Ovary (tissue), 9 donors: ENCODE data around the gene FSTL1. TPM values are rescaled to one million over a fixed set of nuclear protein-coding genes. Genes with fewer than 3 reads are reported as not detected.

ENCODE experiments used
- DNase-seq, 5 donors: peaks; one replicate each; pipeline ENCODE4 v3.0.0-alpha.2; 2019 to 2020
- H3K27ac ChIP-seq, 2 donors: fragments of 200-600 bp; one replicate each; pipeline versions ENCODE4 v1.5.1 to v1.8.0; 2019 to 2022
- H3K27me3 ChIP-seq: fragments of 200-600 bp; one replicate; pipeline ENCODE4 v1.8.0; 2022
- H3K36me3 ChIP-seq: fragments of 200-600 bp; sonication (generic); one replicate; pipeline ENCODE4 v1.5.1; 2019
- H3K4me1 ChIP-seq: one replicate; pipeline ENCODE4 v1.8.1; 2013; ENCODE audit warnings: mild to moderate bottlenecking, moderate library complexity; ENCODE audit not compliant: insufficient read depth
- H3K4me3 ChIP-seq: fragments of 200-600 bp; sonication (generic); one replicate; pipeline ENCODE4 v1.5.1; 2017
- H3K9me3 ChIP-seq, 2 donors: fragments of 200-600 bp in 1 of 2; sonication (generic) in 1 of 2; one replicate each; pipeline versions ENCODE4 v1.5.1 to v1.8.1; 2013 to 2019; ENCODE audit warnings: mild to moderate bottlenecking in 1 of 2, moderate library complexity in 1 of 2
- CTCF ChIP-seq, 3 donors: fragments of 450-650 bp in 2 of 3; fragments of 200-600 bp in 1 of 3; IDR thresholded peaks; one replicate each; pipeline versions ENCODE4 v1.5.1 to v1.8.0; 2016 to 2022; ENCODE audit warnings: antibody characterized with exemption in 3 of 3, mild to moderate bottlenecking in 1 of 3
- EP300 ChIP-seq: sonication (generic); formaldehyde crosslinking; IDR thresholded peaks from one replicate; pipeline ENCODE4 v1.6.1; 2017; ENCODE audit warnings: antibody characterized with exemption
- POLR2A ChIP-seq: fragments of 450-650 bp; IDR thresholded peaks from one replicate; pipeline ENCODE4 v1.6.1; 2017; ENCODE audit warnings: antibody characterized with exemption, mild to moderate bottlenecking, moderate library complexity
- WGBS, 3 donors: extraction: QIAGEN DNeasy Blood & Tissue Kit in 1 of 3; methylation state at CpG; one replicate each; pipeline versions ENCODE4 v1.1.5 to v1.1.7; 2013 to 2017; 5-methylcytosine and 5-hydroxymethylcytosine counted together
- intact Hi-C, 4 donors: fragments of 100-400 bp; cut with DNase I; formaldehyde crosslinking; loops; one replicate each; pipeline versions ENCODE4 v1.11.0 to v1.15.1; 2022 to 2023
- polyA plus RNA-seq, 2 donors: library from polyadenylated mRNA; stranded (reverse); fragments of 200-250 nt in 1 of 2; fragments of 350-450 nt in 1 of 2; fragmentation: Illumina TruSeq in 1 of 2; extraction: RNeasy Lipid Tissue Mini Kit (QIAGEN cat#74804) in 1 of 2; gene quantifications; one replicate each; pipeline ENCODE4 v1.2.3, GENCODE V29; 2013 to 2014
- total RNA-seq, 7 donors: library from RNA; depleted of rRNA in 2 of 7; stranded (reverse); fragments of >200 nt in 2 of 7; fragmentation: NEBNext Ultra II Directional in 3 of 7; extraction: Animal tissue kit (Norgen Biotek cat#: 25700) in 3 of 7; gene quantifications; one replicate each; pipeline versions ENCODE4 v1.1.0 to v1.2.4, GENCODE V29; 2016 to 2023
- donor health status: DM: no; HTN: no; CAD: no; lungs with moderate emphysema.
- donor health status: DM: no; HTN: no; CAD: no.
- donor health status: Bipolar disorder and iron deficiency.
- donor health status: DM: yes; HTN: yes; CAD: no.
- donor health status: DM: no; HTN: no; CAD: no.
- donor health status: DM: yes; HTN: yes; CAD: no.

FSTL1 gene
- total and polyA plus RNA-seq, 9 donors: 98.0 to 357 (median 204) TPM

DNA sequence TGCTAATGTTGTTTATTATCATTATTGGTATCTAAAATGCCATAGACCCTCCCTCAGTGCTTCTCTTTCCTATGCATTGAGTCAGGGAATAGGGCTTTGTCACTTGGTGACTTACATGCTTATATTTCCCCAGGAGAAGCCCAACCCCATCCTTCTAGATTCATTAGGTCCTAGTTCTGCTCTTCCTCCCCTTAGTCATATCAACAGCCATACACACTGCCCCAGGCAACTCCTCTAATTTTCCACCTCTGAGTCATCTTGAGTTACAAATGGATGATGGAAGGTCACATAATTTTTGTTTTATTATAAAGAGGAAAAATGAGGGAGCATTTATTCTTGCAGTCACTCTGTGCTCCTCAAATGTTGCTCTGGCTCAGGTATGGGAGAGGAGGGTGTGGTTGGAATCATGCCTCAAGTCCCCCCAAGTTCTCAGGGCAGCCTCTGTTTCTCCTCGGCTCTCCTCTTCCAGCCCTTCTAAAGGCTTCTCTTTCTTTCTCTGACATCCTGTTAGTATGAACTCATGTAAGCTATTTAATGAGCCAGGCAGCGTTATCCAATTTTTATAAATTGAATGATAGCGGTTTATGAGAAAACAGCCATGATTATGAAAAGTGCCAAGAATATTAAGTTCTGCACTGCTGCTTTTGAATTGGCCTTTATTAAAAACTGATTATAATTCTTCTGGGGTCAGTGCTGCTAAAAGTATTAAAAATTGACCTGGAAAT, 45.6 kb upstream of the FSTL1 start:
- Histone ChIP-seq H3K36me3 (no peaks in the 10 kb centered on the region), H3K27me3 (no peaks in the 10 kb centered on the region), H3K4me3 (no peak overlapping the region), H3K4me1 (no peaks in the 10 kb centered on the region), H3K27ac (no peak overlapping the region), H3K9me3 (no peaks in the 10 kb centered on the region)
- TF ChIP-seq EP300 (no peak), POLR2A (no peak), CTCF (IDR thresholded peaks at IDR 0.05) (no peak)
- WGBS, 3 donors: 81 to 93% (median 90%) methylated on average over 3 of the region's 3 CpGs
- intact Hi-C loops: no loop called here
- DNase-seq: no peak

DNA sequence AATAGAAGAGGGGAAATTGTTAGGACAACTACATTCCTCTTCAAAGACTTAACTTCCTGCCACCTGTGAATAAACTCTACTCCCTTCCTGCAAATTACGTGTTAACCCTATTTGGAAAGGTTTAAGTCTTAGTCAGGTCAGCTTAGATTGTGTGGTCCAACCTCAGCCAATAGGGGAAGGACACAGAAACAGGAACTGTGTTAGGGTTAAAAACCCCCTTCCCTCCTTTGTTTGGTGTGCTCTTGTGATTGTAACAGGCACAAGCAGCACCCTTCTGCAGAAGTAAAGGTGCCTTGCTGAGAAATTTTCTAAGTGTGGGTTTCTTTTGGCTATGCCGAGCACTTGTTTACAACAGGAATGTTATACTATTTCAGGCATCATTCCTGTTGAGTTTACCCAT, 45.0 kb upstream of the FSTL1 start:
- 90 to 95% (median 94%) methylated on average over 2 of the region's 2 CpGs for WGBS, 3 donors
- intact Hi-C loops: no loop called here
- Histone ChIP-seq H3K27me3 (no peaks in the 10 kb centered on the region), H3K36me3 (no peaks in the 10 kb centered on the region), H3K4me3 (no peak overlapping the region), H3K27ac (no peak overlapping the region), H3K9me3 (no peaks in the 10 kb centered on the region), H3K4me1 (no peaks in the 10 kb centered on the region)
- TF ChIP-seq EP300 (no peak), CTCF (IDR thresholded peaks at IDR 0.05) (no peak), POLR2A (no peak)
- DNase-seq: no peak

DNA sequence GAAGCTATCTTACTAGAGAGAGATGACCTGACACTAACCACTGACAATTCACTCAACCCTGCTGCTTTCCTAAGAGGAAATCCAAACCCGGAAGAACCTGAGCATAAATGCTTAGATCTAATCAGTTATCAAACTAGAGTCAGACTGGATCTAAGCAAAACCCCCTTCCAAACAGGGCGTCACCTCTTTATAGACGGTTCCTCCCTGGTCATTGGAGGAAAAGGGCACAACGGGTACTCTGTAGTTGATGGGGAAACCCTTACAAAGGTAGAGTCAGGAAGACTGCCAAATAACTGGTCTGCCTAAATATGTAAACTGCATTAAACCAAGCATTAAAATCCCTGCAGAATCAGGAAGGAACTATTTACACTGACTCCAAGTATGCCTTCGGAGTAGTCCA, 41.3 kb upstream of the FSTL1 start:
- 78 to 91% (median 81%) methylated on average over 5 of the region's 5 CpGs for WGBS, 3 donors
- DNase-seq: no peak

DNA sequence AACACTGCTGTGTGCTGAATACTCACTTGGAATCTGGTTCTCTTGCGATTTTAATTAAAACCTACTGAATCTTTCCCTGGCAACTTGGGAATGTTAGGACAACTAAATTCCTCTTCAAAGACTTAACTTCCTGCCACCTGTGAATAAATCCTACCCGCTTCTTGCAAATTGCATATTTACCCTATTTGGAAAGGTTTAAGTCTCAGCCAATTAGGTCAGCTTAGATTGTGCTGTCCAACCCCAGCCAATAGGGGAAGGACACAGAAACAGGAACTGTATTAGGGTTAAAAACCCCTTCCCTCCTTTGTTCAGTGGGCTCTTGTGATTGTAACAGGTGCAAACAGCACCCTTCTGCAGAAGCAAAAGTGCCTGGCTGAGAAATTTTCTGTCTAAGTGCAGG, 38.6 kb upstream of the FSTL1 start:
- no peak overlapping the region for H3K4me3 ChIP-seq
- intact Hi-C loops: no loop called here
- no peak for DNase-seq
- no peaks in the 10 kb centered on the region for H3K27me3 ChIP-seq
- no peaks in the 10 kb centered on the region for H3K9me3 ChIP-seq
- H3K27ac ChIP-seq: no peak overlapping the region
- no peaks in the 10 kb centered on the region for H3K36me3 ChIP-seq
- H3K4me1 ChIP-seq: no peaks in the 10 kb centered on the region
- TF ChIP-seq CTCF (IDR thresholded peaks at IDR 0.05): no peak
- no peak for TF ChIP-seq EP300
- TF ChIP-seq POLR2A: no peak
- WGBS, 3 donors: 96 to 98% (median 96%) methylated on average over 2 of the region's 2 CpGs

More for the DNA sequence above, 41.3 kb upstream of the FSTL1 start:
- H3K4me1 ChIP-seq: no peaks in the 10 kb centered on the region
- TF ChIP-seq CTCF (IDR thresholded peaks at IDR 0.05) (no peak), POLR2A (no peak), EP300 (no peak)
- H3K36me3 ChIP-seq: no peaks in the 10 kb centered on the region
- no peaks in the 10 kb centered on the region for H3K9me3 ChIP-seq
- H3K4me3 ChIP-seq: no peak overlapping the region
- intact Hi-C loops: no loop called here
- H3K27ac ChIP-seq: no peak overlapping the region
- H3K27me3 ChIP-seq: no peaks in the 10 kb centered on the region
